Psoas muscle (tissue), 8 donors: Measurements from ENCODE around the gene CCDC78. TPM values are rescaled to one million over a fixed set of nuclear protein-coding genes. Genes with fewer than 3 reads are reported as not detected.

Source experiments
- ATAC-seq, 4 donors: fragments of 200-7000 bp; cut with Tn5 transposase; one replicate each; pipeline ENCODE4 v1.9.1; 2020; ENCODE audit warnings: moderate library complexity in 3 of 4, mild to moderate bottlenecking in 2 of 4
- DNase-seq, 2 donors: peaks; one replicate each; pipeline ENCODE4 v3.0.0-alpha.2; 2020
- H3K27ac ChIP-seq: fragments of 200-600 bp; one replicate; pipeline ENCODE4 v1.8.0; 2022
- H3K27me3 ChIP-seq, 3 donors: fragments of 200-600 bp in 1 of 3; one replicate each; pipeline versions ENCODE4 v1.6.1 to v1.8.0; 2013 to 2022; ENCODE audit warnings: low read length in 2 of 3, mild to moderate bottlenecking in 2 of 3, moderate library complexity in 1 of 3; ENCODE audit not compliant: insufficient read depth in 3 of 3
- H3K36me3 ChIP-seq, 2 donors: fragments of 200-600 bp in 1 of 2; one replicate each; pipeline versions ENCODE4 v1.6.1 to v1.8.0; 2013 to 2022; ENCODE audit warnings: low read depth in 1 of 2, mild to moderate bottlenecking in 1 of 2, moderate library complexity in 1 of 2; ENCODE audit not compliant: insufficient read depth in 1 of 2
- H3K4me1 ChIP-seq: fragments of 200-600 bp; one replicate; pipeline ENCODE4 v1.8.0; 2022
- H3K4me3 ChIP-seq: fragments of 200-600 bp; one replicate; pipeline ENCODE4 v1.8.0; 2022; ENCODE audit warnings: mild to moderate bottlenecking
- H3K9me3 ChIP-seq: fragments of 200-600 bp; one replicate; pipeline ENCODE4 v1.8.0; 2022
- WGBS, 3 donors: extraction: QIAGEN DNeasy Blood & Tissue Kit; methylation state at CpG; one replicate each; pipeline versions ENCODE4 v1.1.6 to v1.1.7; 2013; 5-methylcytosine and 5-hydroxymethylcytosine counted together
- intact Hi-C, 2 donors: fragments of 100-400 bp; cut with DNase I; formaldehyde crosslinking; loops; one replicate each; pipeline versions ENCODE4 v1.11.0 to v1.14.2; 2022
- polyA plus RNA-seq, 3 donors: library from polyadenylated mRNA; stranded (reverse); fragments of 200-250 nt; gene quantifications; one replicate each; pipeline ENCODE4 v1.2.3, GENCODE V29; 2013
- total RNA-seq, 4 donors: library from RNA; stranded (reverse); fragmentation: NEBNext Ultra II Directional in 2 of 4; extraction: Animal tissue kit (Norgen Biotek cat#: 25700) in 2 of 4; gene quantifications; one replicate each; pipeline versions ENCODE4 v1.2.1 to v1.2.4, GENCODE V29; 2021 to 2023
- TF ChIP-seq, protein P1 (sequence below): fragments of 200-600 bp; IDR thresholded peaks from one replicate; pipeline ENCODE4 v1.8.0; 2022; ENCODE audit warnings: antibody characterized with exemption
- donor health status: healthy with polysubstance abuse.
- donor health status: DM: no; HTN: no; CAD: no; lungs with moderate emphysema.
- donor health status: Bipolar disorder and iron deficiency.
- donor health status: healthy.
- donor health status: DM: yes; HTN: yes; CAD: no.
- donor health status: DM: no; HTN: no; CAD: no.
- donor health status: DM: no; HTN: no; CAD: no.
- donor health status: DM: yes; HTN: yes; CAD: no.

CCDC78 gene
- total and polyA plus RNA-seq, 7 donors = 0.11 to 0.16 (median 0.12) TPM; not detected in 4

DNA sequence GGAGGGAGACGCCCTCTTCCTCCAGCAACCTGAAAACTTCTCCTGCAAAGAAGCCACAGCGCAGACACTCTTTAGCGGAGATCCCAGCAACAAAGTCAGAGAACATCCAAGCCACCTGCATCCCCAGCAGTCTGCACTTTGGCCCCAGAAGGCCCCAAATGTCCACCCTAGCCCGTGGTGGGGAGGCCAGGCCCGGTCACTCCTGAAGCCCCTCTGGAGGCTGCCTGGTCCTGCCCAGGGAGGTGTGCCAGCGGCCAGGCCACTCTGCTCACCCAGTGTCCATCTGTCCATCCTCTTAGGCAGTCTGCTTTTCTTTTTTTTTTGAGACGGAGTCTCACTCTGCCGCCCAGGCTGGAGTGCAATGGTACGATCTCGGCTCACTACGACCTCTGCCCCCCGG is 6.1 kb upstream of the CCDC78 start:
- H3K36me3 ChIP-seq = peaks cover 3 to 75% of the 10 kb centered on the region in 2 donors
- WGBS, 3 donors = 92 to 95% (median 94%) methylated on average over 12 of the region's 12 CpGs
- H3K9me3 ChIP-seq = no peaks in the 10 kb centered on the region
- H3K27ac ChIP-seq = no peak overlapping the region
- intact Hi-C loops = no loop called here
- DNase-seq (no peak), ATAC-seq (no peak)
- TF ChIP-seq, protein P1, sequence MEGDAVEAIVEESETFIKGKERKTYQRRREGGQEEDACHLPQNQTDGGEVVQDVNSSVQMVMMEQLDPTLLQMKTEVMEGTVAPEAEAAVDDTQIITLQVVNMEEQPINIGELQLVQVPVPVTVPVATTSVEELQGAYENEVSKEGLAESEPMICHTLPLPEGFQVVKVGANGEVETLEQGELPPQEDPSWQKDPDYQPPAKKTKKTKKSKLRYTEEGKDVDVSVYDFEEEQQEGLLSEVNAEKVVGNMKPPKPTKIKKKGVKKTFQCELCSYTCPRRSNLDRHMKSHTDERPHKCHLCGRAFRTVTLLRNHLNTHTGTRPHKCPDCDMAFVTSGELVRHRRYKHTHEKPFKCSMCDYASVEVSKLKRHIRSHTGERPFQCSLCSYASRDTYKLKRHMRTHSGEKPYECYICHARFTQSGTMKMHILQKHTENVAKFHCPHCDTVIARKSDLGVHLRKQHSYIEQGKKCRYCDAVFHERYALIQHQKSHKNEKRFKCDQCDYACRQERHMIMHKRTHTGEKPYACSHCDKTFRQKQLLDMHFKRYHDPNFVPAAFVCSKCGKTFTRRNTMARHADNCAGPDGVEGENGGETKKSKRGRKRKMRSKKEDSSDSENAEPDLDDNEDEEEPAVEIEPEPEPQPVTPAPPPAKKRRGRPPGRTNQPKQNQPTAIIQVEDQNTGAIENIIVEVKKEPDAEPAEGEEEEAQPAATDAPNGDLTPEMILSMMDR = no peak
- H3K4me3 ChIP-seq = no peak overlapping the region
- peaks cover 6% of the 10 kb centered on the region for H3K4me1 ChIP-seq
- H3K27me3 ChIP-seq = peaks cover 0 to 21% (median 7%) of the 10 kb centered on the region in 3 donors

DNA sequence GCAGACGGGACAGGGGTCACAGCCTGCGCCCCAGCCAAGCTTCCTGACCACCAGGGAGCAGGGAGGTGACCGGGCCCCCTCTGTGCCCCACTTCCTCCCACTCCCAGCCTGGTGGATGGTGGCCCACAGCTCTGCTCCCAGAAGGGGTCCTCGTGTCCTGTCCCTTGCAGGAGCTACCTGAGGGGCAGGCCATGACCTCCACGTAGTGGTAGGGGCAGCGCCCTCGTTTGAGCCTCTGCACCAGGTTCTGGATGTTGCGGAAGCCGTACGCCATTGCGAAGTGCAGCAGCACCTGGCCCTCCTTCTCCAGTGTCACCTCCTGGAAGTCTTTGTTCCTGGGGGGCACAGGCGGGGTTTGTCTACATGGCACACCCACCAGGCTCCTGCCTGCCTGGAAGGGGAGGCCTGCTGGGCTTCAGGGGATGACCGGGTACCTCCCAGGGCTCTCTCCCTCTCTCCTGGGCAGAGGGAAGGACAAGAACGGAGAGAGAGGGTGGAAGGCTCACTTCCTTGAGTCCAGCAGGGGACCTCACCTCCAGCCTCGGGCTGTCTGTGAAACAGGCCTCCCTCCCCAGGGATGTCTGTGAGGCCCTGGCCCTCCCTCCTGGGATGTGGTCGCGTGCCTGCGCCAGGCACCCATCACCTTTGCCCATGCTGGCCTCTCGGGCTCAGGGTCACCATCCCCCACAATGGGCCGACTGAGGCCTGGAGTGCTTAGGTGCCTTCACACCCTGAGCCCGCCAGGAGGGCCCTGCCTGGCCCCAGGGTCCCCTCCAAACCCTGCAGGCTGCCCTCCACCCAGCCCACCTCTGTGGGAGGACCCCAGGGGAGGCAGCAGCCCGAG is 4.6 kb upstream of the CCDC78 start:
- intact Hi-C loops = no loop called here
- H3K27me3 ChIP-seq = peaks cover 0 to 33% (median 17%) of the 10 kb centered on the region in 3 donors
- H3K27ac ChIP-seq = no peak overlapping the region
- ATAC-seq (no peak), DNase-seq (no peak)
- no peaks in the 10 kb centered on the region for H3K9me3 ChIP-seq
- H3K4me3 ChIP-seq = no peak overlapping the region
- H3K36me3 ChIP-seq = peaks cover 3 to 61% of the 10 kb centered on the region in 2 donors
- H3K4me1 ChIP-seq = peaks cover 8% of the 10 kb centered on the region
- WGBS, 3 donors = 83 to 89% (median 87%) methylated on average over 21 to 22 of the region's 22 CpGs
- TF ChIP-seq, protein P1 = no peak

DNA sequence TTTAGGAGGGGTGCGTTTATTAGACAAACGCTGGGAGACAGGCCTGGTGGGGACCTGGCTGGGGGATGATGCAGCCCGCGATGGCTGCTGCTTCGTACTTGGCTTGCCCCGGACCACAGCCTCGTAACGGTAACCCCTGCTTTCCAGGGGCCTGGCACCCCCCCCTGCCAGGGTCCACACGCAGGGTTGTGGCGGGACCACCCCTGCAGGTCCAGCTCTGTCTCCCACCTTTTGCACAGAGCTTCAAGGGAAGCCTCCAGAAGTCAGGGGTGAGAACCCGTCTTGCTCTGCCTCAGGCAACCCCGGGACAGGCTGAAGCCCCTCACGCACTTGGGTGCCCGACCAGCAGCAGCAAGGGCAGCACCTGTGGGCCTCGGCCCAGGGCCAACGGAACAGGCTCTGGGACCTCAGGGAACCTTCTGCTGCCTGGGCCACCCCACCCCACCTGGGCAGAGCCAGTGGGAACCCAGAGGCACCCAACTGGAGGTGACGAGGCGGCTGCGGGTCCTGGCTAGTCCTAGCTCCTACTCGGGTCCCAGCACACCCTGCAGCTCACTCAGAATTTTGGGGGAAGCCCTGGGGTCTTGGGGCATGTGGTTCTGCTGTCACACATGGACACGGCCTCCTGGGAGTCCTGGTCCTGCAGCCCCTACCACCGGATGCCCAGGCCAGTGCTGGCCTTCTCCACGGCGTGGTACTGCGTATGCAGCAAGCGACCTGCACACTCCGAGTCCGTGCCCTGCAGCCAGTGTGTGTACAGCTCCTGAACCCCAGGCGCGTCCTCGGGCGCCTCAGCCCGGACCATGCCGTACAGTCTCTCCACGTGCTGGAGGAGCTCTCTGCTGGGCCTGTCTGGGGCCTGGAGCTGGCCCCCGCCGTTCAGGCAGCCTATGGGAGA is 3.8 kb upstream of the CCDC78 start:
- WGBS, 3 donors = 82 to 88% (median 85%) methylated on average over 35 to 37 of the region's 37 CpGs
- intact Hi-C loops = no loop called here
- H3K4me3 ChIP-seq = no peak overlapping the region
- DNase-seq (peak in 1 of 2 donors; percentile 49), ATAC-seq (peak in 1 of 4 donors; percentile 7)
- H3K4me1 ChIP-seq = peaks cover 8% of the 10 kb centered on the region
- H3K27me3 ChIP-seq = peaks cover 0 to 40% (median 19%) of the 10 kb centered on the region in 3 donors
- H3K27ac ChIP-seq = no peak overlapping the region
- TF ChIP-seq, protein P1 = no peak
- peaks cover 3 to 52% of the 10 kb centered on the region in 2 donors for H3K36me3 ChIP-seq
- no peaks in the 10 kb centered on the region for H3K9me3 ChIP-seq

DNA sequence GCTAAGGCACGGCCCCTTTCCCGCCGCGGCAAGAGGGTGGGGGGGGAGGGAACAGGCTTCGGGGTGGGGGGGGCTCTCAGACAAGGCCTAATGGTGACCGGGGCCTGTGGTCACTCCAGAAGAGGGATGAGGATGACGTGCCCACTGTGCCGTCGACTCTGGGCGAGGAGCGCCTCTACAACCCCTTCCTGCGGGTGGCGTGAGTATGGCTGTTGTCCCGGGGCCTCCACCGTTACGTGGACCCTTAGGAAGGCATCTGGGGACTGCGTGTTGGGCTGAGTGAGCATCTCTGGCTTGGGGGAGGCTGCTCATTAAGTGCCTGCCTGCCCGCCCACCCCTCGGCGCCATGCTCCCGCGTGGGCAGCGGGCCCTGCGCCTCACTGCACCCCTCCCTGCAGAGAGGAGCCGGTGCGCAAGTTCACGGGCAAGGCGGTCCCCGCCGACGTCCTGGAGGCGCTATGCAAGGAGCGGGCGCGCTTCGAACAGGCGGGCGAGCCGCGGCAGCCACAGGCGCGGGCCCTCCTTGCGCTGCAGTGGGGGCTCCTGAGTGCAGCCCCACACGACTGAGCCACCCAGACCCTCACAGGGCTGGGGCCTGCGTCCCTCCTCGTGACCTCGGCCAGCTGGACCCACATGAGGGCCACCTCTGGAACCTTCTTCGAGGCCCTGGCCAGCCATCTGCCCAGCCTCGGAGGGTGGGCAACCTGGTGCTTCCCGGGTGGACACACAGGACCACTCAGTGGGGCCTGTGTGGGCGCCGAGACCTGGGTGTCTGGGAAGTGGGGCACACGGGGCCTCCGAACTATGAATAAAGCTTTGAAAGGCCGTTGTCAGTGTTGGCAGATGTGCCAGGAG is 2.9 kb upstream of the CCDC78 start:
- intact Hi-C loops = no loop called here
- WGBS, 3 donors = 43 to 49% (median 45%) methylated on average over 42 to 55 of the region's 55 CpGs
- H3K9me3 ChIP-seq = no peaks in the 10 kb centered on the region
- DNase-seq (peak in 1 of 2 donors; percentile 55), ATAC-seq (peak in 2 of 4 donors; percentile 12 to 13)
- TF ChIP-seq, protein P1 = no peak
- peaks cover 3 to 44% of the 10 kb centered on the region in 2 donors for H3K36me3 ChIP-seq
- peaks cover 0 to 40% (median 19%) of the 10 kb centered on the region in 3 donors for H3K27me3 ChIP-seq
- no peak overlapping the region for H3K27ac ChIP-seq
- H3K4me1 ChIP-seq = peaks cover 8% of the 10 kb centered on the region
- H3K4me3 ChIP-seq = no peak overlapping the region
